ENCODE data around the gene SUGT1.

- TF ChIP-seq CTCF (IDR thresholded peaks at IDR 0.05) (no peak), POLR2A (IDR thresholded peaks at IDR 0.05) (no peak)
Observed at GRCh38 chr13:52746141-52746540, 93.5 kb downstream of the SUGT1 start.
